Gastrocnemius medialis (tissue), 4 donors: Measurements from ENCODE around the gene PYROXD2.

ENCODE experiments used
- CTCF ChIP-seq, 5 experiments: fragments of 450-650 bp in 3 of 5; fragments of 200-600 bp in 2 of 5; sonication (generic) in 2 of 5; IDR thresholded peaks in 4 of 5; conservative IDR thresholded peaks in 1 of 5; 1 replicate in 4 of 5; 2 replicates in 1 of 5; pipeline ENCODE4 v1.5.1; 2016 to 2019; ENCODE audit warnings: antibody characterized with exemption in 5 of 5, mild to moderate bottlenecking in 3 of 5, moderate library complexity in 3 of 5
- POLR2A ChIP-seq, 2 donors: fragments of 450-650 bp; IDR thresholded peaks; one replicate each; pipeline ENCODE4 v1.6.1; 2017; ENCODE audit warnings: antibody characterized with exemption in 2 of 2, mild to moderate bottlenecking in 2 of 2, moderate library complexity in 2 of 2

GRCh38 chr10:98407744-98408241 is 7.2 kb downstream of the PYROXD2 start:
- TF ChIP-seq CTCF (IDR thresholded peaks at IDR 0.05 in 4 of 5, conservative IDR thresholded peaks at IDR 0.05 in 1 of 5) (no peak), POLR2A (IDR thresholded peaks at IDR 0.05) (no peak)
